CMK (cell line): Measurements from ENCODE around the gene SLIT3.

Experiments
- DNase-seq: peaks from one replicate; pipeline ENCODE4 v3.0.0-alpha.2; 2010; ENCODE audit warnings: low read depth

The SLIT3 gene

DNA sequence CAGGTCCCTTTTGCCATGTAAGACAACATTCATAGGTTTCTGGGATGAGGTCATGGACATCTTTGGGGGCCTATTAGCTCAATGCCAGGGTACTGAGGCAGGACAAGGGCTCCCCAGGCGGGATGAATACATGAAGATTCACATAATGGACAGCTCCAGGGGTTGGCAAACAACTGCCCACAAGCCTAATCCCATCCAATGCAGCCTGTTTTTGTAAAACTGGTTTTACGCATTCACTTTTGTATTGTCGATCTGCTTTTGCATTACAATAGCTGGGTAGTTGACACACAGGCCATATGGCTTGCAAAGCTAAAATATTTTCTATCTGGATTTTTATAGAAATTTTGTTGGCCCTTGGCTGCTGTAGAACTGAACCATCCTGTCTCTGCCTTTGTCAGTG lies 473.3 kb downstream of the SLIT3 start:
- DNase-seq = no peak

DNA sequence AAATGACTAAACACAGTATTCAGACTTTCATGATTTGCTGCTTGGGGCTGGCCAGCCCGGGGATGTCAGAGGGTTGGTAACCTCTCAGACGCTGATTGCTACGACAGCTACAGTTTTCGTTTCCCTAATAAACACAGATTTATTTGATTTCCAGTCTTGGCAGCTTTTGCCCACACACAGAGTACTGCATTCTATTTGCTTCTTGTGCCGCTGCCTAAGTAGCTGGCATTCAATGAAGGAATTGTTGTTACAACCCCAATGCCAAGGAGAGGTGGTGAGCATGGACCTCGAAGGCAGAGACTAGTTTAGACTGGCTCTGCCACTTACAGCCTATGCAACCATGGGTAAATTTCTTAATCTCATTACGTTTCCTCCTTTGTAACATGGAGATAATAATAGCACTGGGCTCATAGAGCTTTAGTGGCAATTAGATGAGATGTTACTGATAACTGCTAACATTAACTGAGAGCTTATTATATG lies 474.7 kb downstream of the SLIT3 start:
- DNase-seq = no peak

DNA sequence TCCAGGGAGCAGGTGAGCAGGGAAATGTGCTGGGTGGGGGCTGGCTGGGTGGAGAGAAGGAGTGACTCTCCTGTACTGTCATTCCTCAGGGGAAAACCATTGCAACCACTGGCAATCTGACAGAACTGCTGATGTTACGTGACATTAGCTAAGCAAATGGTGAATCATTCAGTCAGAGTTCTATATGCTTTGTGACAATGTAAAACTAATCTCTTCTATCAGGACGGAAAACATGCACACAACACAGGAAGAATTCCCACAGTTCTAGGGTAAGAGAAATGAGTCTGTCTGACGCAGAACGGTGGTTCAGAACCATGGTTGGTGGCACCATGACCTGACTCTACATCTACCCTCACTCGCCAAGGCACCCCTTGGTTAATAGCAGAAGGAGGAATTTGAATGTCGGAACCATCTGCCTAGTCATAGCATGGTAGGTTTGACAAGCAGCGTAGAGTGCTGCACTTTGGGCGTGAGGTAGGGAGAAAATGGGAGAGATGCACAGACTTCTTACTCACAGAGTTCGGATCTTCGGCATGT lies 478.1 kb downstream of the SLIT3 start:
- DNase-seq = no peak

DNA sequence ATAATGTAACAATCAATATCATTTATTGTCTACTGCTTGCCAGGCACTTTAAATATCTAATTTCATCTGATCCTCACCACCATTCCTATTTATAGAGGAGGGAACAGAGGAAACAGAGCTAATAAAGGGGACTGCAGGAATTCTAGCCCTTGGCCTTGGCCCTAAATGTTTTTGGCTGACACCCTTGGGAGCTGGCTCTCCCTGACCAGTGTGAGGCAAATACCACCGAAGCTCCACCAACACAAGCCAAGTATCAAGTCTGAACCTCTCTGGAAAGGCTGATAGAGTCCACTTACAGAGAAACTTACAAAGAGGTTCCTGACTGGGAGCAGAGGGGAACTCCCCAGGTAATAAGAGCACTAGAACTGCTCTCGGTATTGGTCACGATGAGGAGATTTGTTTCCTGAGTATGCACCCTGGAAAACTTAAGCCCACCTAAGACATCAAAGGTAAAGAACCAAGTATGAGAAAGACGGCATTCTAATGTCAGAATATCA lies 478.6 kb downstream of the SLIT3 start:
- no peak for DNase-seq

DNA sequence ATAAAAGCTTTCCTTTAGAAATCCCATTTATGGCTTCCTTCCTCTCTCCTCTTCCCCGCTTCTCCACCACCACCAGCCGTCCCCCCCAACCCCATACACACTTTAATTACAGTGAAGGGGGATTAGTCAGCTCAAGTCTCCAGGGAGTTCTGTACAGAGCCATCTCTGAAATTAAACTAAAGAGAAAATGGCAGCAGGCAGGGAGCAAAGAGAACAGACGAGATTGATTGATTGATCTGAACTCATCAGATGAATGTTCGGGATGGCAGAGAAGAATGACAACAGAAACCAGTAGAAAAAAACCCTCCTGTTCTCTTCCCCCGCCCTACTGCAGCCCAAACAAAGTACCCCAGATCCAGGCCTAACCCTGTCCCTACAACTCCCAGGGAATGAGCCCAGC lies 480.1 kb downstream of the SLIT3 start:
- no peak for DNase-seq

DNA sequence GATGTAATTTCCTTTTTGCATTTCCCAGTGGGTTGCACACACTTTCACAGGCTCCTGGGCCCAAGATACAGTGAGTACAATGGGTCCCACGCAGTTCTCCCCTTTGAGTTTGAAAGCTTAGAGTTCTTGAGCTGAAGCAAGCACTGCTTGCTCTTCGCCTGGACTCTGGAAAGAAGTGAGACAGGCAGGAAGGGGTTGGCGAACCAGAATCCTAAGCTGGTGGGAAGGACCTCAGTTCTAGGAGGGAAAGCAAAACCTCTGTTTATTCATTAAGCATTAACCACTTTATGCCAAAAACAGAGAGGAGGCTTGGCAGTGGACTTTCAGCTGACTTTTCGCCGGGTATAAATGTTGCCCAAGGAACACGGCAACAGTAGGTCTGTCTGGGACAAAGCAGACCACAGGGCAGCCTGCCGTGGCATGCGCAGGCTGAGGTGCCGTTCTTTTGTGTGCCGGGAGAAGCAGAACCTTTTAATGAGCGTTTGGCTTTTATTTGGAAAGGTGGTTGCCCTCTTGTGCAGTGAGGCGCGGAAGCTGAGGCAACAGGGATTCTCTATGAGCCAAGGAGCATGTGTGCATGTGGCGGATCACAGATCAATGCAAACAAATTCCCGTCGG lies 481.8 kb downstream of the SLIT3 start:
- DNase-seq = no peak

DNA sequence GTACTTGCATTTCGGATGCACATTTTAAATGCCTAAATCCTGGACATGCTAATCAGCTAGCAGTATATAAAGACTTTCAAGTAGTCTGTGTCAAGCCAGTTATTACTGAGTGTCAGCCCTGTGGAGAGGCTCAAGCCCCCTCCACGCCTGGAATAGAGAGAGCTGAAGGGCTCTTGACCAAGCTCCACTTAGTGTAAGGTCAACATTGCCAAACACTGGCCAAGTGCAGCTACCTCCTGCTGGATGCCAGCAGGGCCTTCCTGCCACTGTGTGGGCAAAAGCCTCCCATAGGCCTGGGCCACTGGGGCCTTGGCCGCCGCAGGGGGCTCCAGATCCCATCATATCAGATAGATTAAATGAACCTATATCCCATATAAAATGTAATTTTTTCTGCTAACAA lies 482.4 kb downstream of the SLIT3 start:
- DNase-seq = no peak

DNA sequence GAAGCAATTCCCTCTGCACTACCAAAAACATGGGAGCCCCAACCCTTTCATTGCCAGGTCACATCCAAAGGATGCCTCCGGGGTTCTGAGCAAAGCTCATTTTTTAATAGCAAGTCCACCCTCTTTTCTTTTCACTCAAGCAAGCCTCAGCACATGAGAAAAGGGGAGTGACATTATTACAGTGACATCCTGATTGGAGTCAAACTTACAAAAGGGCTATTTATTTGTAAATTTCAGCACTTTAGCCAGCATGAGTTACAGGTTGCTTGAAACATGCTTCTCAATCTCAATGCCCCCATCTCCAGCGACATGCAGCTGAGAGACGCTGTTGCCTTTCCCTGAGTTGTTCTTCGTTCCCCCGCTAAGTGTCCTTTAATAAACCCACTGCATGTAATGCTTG lies 483.3 kb downstream of the SLIT3 start:
- no peak for DNase-seq

DNA sequence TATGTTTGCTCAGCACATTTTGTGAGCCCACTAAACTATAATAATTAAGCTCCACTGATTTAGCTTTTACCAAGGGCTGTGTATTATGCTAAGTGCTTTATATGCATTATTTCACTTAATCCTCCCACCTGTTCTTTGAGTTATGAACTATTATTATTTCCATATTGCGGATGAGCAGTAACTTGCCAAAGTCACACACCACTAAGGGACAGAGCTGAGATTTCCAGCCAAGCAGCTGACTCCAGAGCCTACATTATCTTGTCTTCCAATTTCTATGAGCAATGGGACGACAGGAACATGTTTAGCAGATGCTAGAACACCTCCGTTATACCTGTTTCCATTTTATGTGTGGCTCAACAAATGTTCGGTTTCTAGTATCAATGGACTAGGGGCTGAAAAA lies 484.3 kb downstream of the SLIT3 start:
- no peak for DNase-seq

DNA sequence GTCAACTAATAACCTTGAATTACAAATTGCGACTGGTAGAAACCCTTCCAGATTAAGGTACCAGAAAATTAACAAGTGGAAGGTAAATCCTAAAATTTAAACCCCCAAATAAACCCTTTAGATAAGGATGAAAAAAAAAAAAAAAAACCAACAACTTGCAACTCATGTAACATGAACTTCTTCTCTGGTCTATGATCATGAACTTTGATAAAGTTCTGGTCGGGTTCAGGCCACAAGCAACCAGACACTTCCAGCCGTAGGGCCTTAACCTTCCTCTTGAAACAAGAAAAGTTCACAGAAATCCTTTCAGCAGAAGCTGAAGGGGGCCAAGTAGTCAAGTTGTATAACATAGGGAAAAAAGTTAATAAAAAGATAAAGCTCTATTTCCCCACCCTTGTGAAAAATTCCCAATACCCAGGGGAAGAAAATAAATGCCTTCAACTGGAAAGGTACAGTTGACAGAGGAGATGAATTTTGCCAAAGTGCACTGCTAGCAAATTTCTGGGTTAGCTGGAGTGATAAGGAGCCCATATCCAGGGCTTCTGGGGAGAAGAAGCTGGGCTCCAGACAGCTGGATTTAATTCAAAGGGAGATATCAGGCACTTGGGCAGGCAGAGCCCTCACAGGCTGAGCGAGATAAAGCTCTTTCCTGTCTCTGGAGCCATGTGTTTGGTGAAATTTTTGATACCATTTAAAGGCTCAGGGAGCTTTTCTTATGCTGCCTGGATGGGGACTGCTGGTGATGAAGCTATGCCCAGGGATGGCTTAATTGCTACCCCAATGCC lies 487.6 kb downstream of the SLIT3 start:
- peak; percentile 17 for DNase-seq

DNA sequence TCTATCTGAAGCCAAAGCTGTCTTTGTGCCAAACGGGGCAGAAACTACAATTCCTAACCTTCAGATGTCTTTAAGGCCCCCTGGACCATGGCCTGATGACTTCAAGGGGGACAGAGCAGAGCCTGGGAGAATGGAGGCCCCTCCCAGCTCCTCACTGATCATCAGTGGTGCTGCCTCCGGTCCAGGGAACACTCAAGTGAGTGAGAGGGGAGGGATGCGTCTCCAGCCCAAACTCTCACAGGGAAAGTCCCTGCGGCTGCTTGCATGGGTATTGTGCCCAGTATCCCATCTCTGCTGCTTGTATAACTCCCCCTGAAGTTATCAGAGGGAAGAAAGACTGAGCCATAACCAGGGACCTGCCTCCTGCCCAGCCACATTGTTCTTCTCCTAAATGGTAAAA lies 490.3 kb downstream of the SLIT3 start:
- DNase-seq = no peak

DNA sequence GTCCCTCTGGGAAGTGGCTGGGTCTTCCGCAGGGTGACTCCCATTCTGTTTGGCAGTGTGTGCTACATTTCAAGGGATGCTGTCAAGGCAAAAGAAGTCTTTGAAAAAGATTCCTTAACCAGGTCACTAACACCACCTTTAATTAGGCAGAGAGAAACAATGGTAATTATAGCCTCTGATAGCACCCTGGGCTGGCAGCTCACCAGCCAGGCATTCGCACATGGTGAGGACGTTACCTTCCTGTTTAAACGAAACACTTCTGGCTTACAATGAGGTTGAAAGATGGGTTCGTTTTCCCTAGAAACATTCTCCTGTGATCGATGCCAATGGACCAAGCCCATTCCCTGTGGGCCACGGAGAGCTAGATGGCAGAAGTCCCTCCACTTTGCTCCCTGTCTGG lies 491.7 kb downstream of the SLIT3 start:
- DNase-seq = no peak

DNA sequence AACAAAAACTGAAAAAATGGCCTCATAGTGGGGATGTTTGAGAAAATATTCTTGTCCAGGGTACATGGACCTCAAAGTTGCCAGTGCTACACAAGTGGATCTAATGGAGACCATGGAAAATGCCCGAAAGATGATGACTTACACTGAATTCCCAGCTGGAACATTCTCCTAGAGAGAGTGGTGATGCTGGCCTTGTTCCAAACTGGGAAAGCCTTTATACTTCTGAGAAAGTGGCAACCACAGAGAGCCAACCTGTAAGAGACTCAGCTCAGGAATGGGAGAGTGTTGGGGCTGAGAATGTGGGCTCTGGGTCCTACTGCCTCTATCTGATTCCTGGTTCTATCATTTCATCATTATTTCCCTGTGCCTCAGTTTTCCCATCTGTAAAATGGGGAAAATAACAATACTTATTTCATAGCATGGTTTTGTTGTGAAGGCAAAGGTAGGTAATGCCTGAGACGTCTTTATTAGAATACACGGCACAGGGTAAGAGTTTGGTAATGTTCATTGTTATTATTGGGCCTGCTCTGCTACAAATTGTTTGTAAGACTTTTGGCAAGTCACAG lies 492.8 kb downstream of the SLIT3 start:
- no peak for DNase-seq

DNA sequence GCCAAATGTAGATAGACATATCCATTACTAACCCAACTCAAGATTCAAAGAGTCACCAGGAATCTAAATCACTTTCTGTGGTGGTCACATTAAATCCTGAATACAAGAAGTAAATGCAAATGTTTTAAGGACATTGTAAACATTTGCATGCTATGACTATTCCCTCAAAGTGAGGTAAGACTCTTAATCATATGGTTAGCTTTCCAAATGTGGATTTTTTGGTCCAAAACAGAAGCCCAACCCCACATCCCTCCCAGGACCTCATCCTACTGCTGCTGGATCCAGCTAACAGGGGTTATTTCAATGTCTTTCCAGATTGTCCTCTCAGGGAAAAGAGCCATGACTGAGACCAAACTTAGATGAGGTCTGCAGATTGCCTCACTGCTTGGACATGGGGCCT lies 493.7 kb downstream of the SLIT3 start:
- DNase-seq = no peak

DNA sequence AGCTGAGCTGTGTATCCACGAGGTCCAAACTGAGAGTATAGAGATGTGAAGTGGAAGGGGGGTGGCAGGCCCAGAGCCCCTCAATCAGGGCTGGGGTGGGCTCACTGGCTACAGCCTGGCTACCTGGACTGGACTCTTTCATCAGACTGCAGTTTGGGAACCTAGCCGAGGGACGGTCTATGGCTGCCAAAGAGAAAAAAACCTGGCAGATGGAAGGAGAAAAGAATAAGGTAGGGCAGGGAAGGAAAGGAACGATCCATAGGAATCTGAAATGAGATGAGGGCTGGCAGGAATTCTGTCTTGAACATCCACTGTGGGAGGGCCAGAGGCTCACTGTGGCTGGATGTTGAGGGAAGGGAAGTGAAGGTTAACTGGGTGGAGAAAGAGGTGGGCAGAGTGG lies 497.4 kb downstream of the SLIT3 start:
- no peak for DNase-seq

DNA sequence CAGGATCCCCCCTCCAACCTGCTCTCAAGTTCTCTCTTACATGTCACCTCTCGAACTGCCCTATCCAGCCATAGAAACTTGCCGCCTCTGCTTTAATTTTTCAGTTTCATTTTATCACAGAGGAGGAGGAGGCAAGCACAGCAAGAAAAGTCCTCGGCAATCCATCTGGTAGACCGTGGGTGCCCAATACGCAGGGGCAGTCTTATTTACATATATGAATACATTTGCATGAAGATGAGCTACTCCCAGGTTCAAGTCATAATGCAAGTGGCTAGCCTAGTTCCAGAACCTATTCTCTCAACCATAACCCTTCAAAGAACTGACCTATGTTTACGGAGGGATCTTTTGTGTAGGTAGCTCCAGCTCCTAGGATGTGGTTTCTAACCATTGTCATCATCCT lies 498.6 kb downstream of the SLIT3 start:
- DNase-seq = no peak

DNA sequence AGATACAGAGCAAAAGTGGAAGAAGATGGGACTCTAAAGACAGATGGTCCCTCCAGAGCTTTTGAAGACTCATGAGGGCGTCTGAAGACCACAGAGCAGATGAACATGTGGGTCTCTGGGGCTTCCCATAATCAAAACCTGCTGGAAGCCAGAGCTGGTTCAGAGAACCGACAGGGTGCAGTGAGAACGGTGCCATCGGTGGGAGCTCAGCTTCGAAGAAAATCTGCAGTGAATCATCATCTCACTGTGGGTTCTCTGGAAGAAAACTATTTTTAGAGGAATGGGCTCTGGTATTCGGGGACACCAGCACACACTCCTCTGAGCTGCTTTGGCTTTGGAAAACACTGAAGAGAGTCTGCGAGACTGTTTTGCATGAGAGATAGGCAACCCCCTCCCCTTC lies 499.4 kb downstream of the SLIT3 start:
- no peak for DNase-seq

DNA sequence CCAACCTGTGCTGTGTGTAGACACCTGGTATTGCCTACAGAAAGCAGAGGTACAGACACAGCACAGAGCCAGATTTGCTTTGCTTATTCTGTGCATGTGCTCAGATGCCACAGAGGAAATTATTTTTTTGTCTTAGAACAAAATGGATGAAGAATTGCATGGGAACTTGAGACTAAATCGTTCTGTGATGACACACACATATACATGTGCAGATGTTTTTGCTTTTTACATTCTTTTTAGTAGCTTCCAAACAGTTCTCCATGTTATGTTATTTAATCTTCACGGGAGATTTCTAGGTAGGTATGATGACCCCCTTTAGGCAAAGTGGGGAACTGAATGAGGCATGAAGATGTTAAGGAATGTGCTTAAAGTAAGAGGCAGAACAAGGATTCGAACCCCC lies 500.2 kb downstream of the SLIT3 start:
- no peak for DNase-seq

DNA sequence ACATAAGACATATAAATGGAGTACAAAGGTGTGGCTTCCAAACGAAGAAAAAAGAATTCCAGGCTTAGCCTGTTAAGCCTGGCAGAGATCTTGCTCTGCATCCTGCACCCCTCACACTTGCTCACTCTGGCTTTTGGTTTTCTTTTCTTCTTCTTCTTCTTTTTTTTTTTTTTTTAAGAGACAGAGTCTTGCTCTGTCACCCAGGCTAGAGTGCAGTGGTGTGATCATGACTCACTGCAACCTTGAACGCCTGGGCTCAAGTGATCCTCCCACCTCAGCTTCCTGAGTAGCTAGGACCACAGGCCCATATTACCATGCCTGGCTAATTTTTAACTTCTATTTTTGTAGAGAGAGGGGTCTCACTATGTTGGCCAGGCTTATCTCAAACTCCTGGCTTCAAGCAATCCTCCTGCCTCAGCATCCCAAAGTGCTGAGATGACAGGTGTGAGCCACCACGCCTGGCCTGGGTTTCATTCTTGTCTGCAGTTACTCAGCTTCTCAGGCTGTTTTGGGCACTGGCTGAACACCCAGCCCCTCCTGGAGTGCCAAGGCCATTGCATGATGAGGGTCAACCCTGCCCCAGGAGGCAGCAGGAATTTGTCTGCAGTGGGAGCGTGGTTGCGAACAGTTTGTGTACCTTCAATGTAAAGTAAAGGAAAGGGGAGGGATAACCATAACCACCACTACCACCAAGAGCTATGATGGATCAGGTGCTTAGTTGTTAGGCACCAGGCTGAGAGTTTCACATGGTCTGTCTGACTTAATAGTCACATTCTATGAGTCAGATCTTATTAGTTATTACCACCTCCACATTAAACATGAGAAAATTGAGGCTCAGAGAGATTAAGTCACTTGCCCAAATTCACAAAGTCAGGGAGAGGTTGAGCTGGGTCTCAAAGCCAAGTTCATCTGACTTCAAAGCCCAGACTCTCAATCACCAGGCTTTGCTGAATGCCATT lies 502.6 kb downstream of the SLIT3 start:
- DNase-seq = no peak

DNA sequence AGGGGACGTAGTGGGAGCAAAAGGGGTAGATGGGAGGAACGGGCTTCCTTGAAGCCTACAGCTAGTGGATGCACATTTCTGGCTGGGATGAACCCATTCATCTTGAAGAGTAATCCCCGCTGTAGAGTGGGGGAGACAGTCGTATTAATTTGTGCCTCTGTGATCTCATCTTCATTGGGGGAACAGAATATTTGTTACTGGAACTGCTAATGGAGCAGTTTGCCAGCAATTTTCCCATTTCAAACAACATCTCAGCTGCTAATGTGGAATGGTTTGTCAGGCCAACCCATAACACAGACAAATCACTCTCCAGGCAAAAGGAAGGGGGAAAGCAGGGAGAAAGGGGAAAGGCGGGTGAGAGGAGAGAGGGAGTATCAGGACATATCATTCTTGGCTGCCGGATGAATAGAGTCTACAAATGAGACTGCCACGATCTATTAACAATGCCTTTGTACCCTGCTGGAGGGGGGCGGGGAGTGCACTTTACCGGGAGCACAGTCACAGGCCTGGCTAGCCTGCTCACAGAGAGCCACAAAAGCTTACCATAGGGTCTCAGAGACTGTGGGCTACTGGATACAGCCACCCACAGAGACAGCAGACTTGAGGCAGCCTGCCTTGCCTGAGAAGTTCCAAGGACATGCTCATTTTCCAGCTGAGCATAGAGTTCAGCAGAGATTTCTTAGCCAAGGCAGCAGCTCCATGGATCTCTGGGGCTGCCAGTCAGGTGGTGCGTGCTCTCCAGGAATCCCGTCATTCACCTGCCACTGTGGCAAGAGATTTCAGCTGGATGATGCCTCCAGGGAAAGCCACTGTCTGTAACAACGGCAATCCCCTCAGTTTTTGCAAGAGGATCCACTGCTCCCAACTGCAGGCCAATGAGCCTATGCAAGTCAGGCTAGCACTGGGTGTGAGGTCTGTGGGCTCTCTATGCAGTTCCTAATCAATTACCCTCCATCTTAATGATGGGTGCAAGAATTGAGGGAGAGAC lies 504.1 kb downstream of the SLIT3 start:
- no peak for DNase-seq

DNA sequence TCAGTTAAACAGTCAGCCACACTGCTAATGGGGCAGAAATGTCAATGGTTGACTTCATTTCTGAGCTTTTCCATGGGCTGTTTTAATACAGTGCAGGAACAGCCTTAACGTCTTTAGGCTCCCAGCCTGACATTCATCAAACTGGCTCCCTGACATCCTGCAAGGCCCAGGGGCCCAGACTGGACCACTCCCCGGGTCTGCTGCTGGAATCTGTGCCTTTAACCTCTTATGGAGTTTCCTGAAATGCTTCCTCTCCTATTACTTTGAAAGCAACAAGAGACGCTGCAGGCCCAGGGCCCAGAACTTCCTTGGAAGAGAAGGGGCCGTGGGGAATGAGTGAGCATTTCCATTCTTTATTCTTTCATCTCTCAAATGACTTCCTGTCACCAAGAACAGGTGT lies 504.9 kb downstream of the SLIT3 start:
- no peak for DNase-seq
